GM23248 (cell line): ENCODE results near the gene PPP1R3G.

Experiments used
- EZH2 ChIP-seq: fragments of 200-600 bp; sonication (generic); IDR thresholded peaks from 2 replicates; pipeline ENCODE4 v1.6.1; 2018; ENCODE audit warnings: antibody characterized with exemption, mild to moderate bottlenecking; ENCODE audit not compliant: insufficient read depth, poor library complexity, severe bottlenecking
- EZH2phosphoT487 ChIP-seq: fragments of 200-600 bp; sonication (generic); IDR thresholded peaks from 2 replicates; pipeline ENCODE4 v1.6.1; 2018; ENCODE audit warnings: antibody characterized with exemption, moderate library complexity, mild to moderate bottlenecking, low read depth; ENCODE audit not compliant: insufficient read depth

DNA sequence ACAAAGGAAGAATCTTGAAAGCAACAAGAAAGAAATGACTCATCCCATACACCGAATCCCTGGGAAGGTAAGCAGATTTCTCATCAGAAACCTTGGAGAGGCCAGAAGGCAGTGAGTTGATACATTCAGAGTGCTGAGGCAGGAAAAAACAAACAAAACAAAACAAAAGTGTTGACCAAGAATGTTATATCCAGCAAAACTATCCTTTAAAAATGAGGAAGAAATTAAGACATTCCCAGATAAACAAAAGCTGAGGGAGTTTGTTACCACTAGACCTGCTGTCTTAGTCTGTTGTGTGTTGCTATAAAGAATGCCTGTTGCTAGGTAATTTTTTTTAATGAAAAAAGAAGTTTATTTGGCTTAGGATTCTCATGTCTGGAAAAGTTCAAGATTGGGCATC is 33.7 kb upstream of the PPP1R3G start:
- TF ChIP-seq EZH2phosphoT487 (no peak), EZH2 (no peak)
